Measurements from ENCODE around the gene HMBS. TPM values are rescaled to one million over a fixed set of nuclear protein-coding genes. Genes with fewer than 3 reads are reported as not detected.

The HMBS gene
- total and polyA plus RNA-seq, 2 of the 8 experiments (the other 6 are each of a cell fraction or from before 2014, with no cell fraction given) = 69.3 to 109 TPM

DNA sequence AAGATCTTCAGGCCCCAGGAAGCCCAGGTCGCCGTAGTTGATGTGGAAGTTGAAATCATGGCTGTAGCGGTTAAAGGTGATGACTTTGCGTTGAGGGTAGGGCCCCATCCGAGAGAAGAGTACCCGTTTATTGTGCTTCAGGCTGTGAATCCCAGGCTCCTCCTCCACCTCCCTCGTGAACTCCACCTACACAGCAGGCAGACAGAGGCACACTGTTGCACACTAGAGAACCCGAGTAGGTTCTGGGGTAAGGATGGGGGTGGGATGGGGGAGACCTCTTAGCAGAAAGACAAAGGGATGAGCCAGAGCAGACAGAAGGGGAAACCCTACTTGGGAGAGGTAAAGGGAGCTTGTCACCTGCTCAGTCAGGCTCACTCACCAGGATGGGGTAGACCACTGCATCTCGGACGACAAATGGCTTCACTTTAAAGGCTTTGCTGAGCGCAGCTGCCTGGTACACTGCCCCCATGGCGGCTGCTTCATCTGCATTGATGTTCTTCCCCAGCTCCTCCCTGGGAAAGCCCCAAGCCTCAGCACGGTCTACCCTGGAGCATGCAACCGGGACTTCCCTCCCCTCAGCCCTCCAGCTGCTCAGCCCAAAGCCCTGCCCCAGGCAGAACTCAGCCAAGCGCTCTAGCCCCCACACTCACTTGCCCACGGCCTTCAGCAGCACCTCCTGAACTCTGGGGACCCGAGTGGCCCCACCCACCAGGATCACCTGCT, 33.1 kb upstream of the HMBS start (continued):
- TF ChIP-seq EZH2 (IDR thresholded peaks at IDR 0.05; ENCODE audit: low read depth, low read length, severe bottlenecking) = no peak
